ENCODE data around the gene PAN3.

The PAN3 gene

DNA sequence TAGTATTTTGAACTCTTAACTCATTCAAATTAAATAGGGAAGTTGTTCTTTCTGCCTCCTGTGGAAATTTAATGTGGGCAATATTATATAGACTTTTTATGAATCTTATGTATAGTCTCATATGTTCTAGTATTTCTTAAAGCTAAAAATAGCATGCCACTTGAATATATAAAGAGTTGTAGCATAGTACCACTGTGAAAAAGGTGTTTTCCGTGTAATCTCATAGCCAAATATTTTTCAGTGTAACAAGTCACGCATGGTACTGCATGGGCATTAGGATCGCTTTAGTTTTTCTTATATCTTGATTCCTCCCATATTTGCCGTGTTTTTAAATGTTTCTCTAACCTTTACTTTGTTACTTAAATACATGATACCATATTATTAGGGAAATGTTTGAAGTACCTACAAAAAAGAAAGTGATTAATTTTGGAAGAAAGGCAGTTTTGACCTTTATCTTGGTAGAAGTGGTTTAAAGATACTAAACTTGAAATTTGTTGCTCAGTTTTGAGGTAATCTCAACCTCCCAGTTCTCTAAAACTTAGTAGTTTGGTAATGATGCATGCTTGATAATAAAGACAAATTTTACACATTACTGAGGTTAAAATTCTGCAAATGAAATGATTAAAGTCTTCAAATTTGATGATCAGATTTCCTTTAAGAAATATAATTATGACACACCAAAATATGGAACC is 81.2 kb downstream of the PAN3 start:
- no peak for DNase-seq (ENCODE audit: low spot score)

DNA sequence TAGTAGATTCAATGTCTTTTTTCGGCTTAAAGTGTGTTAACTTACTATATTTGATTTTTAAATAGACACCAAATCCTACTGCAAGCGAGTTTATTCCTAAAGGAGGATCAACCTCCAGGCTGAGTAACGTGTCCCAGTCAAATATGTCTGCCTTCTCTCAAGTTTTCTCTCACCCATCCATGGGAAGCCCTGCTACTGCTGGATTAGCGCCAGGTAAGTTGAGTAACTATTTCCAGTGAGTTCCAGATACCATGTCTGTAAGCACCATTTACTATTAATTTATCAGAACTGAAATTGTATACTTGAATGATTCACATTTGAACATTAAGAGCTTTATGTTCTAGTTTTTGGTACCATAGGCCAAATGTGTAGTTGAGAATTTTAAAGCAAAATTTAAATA is 81.8 kb downstream of the PAN3 start:
- peak; percentile 14 for DNase-seq (ENCODE audit: low spot score)

GRCh38 chr13:28229522-28230411 is 91.4 kb downstream of the PAN3 start:
- DNase-seq (ENCODE audit: low spot score) = no peak

GRCh38 chr13:28231642-28232041 is 93.3 kb downstream of the PAN3 start:
- no peak for DNase-seq (ENCODE audit: low spot score)

DNA sequence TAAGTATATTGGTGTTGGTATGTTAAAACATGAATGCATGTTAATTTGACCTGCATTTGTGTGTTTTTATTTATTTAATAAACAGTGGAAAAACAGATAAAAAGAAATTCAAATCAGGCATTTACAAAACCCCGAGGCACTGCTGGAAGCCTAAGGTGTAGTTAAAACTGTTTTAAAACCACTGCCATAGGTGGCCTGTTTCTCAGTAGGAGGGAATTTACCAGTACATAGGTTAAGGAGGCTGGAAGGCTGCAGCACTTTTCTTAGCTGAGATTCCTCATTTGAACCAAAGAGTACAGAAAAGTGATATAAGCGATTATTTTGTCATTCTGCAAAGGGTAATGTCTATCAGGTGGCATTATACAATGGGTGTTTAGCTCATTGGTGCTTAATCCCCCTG is 99.6 kb downstream of the PAN3 start:
- no peak for DNase-seq (ENCODE audit: low spot score)

DNA sequence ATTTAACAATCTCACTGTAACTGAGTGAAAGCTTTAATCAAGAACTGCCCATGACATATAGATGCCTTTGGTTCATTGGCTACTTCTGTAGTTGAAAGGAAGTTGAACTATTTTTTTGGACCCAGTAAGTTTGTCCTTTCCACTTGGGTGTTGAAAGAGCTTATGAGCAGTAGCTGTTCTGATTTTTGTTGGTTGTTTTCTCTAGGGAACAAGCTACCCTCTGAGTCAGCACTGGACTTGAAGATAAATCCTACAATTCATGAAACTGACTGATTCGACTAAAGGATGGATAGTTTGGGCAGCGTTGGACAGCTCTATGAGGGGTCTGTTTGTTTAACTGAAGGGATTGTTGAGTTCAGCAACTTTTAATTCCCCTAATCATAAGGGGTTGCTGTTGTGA is 101.0 kb downstream of the PAN3 start:
- no peak for DNase-seq (ENCODE audit: low spot score)

DNA sequence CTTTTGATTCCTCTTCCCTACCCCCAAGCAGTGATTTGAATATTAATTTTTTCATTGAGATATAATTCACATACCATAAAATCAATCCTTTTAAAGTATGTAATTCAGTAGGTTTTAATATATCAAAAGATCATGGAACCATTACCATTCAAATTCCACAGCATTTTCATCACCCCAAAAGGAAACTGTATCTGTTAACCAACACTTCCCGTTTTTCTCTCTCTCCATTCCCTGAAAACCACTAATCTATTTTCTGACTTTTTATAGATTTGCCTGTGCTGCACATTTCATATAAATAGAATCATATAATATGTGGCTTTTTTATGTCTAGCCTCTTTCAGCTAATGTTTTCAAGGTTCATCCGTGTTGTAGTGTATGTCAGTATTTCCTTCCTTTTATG is 107.1 kb downstream of the PAN3 start:
- no peak for DNase-seq (ENCODE audit: low spot score)

DNA sequence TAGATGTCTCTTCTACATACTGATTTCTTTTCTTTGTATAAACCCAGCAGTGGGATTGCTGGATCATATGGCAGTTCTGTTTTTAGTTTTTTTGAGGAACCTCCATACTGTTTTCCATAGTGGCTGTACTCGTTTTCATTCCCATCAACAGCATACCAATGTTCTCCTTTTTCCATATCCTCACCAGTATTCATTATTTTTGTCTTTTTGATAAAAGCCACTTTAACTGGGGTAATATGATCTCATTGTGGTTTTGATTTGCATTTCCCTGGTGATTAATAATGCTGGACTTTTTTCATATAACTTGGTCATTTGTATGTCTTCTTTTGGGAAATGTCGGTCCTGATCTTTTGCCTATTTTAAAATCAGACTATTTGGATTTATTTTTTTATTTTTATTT is 108.5 kb downstream of the PAN3 start:
- no peak for DNase-seq (ENCODE audit: low spot score)

GRCh38 chr13:28248080-28248479 is 109.7 kb downstream of the PAN3 start:
- DNase-seq (ENCODE audit: low spot score) = peak; percentile 25

GRCh38 chr13:28250542-28250941 is 112.2 kb downstream of the PAN3 start:
- DNase-seq (ENCODE audit: low spot score) = no peak

DNA sequence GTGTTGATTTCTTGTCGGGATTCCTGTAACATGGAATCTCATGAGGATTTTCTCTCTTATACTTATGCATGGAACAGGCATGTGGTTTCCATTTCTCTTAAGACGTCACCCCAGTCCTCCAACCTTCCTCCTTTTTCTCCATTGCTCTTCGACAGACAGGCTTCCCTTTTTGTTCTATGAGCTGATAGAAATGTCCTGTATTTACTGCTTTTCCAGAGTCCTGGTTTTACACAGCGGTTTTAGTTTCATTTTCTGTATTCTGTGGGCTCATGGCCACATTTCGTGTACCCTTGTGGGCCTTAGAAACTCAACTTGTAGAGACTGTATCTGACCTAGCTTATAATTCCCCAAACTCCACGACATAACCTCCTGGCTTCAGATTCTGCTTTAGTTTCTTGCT is 113.1 kb downstream of the PAN3 start:
- DNase-seq (ENCODE audit: low spot score) = peak; percentile 18

GRCh38 chr13:28252547-28252946 is 114.2 kb downstream of the PAN3 start:
- DNase-seq (ENCODE audit: low spot score) = no peak

DNA sequence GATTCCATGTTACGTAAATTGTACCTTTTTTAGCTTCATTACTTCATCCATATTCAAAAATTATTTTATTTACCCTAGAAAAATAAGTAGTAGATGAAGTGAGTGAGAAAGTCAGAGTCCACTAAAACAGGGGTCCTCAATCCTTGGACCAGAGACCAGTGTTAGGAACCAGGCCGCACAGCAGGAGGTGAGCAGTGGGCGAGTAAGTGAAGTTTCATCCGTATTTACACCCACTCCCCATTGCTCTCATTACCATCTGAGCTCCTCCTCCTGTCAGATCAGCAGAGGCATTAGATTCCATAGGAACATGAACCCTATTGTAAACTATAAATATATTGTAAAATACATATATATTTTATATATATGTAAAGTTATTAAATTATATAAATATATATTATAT is 119.0 kb downstream of the PAN3 start:
- no peak for DNase-seq (ENCODE audit: low spot score)

DNA sequence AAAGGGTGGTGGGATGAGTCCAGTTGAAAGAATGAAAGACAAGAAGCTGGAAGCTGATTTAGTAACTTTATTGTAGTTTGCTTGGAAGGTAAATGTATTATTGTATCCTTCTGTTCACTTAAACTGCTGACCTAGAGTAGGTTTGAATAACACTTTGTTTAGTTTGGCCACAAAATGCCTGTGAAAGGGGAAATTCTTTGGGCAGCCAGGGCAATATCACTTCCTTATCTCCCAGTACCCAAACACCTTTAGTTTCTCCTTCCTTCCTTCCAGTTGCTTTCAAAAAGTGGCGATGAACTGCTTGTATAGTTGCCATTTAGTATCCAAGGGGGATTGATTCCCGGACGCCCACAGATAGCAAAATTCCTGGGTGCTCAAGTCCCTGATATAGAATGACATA is 120.1 kb downstream of the PAN3 start:
- no peak for DNase-seq (ENCODE audit: low spot score)

DNA sequence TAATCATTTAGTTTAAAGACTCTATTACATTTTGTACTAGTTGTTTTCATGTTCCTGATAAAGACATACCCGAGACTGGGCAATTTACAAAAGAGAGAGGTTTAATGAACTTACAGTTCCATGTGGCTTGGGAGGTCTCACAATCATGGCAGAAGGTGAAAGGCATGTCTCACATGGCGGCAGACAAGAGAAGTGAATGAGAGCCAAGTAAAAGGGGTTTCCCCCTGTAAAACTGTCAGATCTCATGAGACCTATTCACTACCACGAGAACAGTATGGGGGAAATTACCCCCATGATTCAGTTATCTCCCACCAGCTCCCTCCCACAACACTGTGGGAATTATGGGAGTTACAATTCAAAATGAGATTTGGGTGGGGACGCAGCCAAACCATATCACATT is 129.2 kb downstream of the PAN3 start:
- no peak for DNase-seq (ENCODE audit: low spot score)

- no peak for DNase-seq (ENCODE audit: low spot score)
These were observed 130.5 kb downstream of the PAN3 start for GRCh38 chr13:28268800-28269223.

GRCh38 chr13:28271056-28271840 is 132.9 kb downstream of the PAN3 start:
- DNase-seq (ENCODE audit: low spot score) = no peak

DNA sequence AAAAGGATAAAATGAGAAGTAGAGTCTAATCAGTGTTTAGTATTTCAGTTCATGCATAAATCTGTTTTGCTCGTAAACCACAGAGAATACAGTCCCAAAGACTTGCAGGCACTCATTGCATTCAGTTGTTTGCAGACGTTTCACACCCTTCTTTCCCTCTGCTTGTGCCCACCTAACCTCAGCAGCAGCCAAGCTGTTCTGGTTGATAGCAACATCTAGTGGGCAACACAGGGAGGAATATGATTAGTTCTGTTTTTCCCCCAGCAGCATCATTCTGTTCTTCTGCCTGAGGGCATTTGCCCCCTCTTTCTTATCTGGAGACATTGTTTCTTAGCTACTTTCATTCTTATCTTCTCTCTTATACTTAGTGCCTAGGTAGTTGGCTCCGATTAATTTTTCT is 135.6 kb downstream of the PAN3 start:
- no peak for DNase-seq (ENCODE audit: low spot score)

- no peak for DNase-seq (ENCODE audit: low spot score)
These were observed 144.1 kb downstream of the PAN3 start for GRCh38 chr13:28282451-28282850.

GRCh38 chr13:28283600-28283999 is 145.3 kb downstream of the PAN3 start:
- no peak for DNase-seq (ENCODE audit: low spot score)

GRCh38 chr13:28286263-28286662 is 147.9 kb downstream of the PAN3 start:
- DNase-seq (ENCODE audit: low spot score) = no peak

- DNase-seq (ENCODE audit: low spot score) = no peak
These were observed 159.0 kb downstream of the PAN3 start for GRCh38 chr13:28297341-28297740.

DNA sequence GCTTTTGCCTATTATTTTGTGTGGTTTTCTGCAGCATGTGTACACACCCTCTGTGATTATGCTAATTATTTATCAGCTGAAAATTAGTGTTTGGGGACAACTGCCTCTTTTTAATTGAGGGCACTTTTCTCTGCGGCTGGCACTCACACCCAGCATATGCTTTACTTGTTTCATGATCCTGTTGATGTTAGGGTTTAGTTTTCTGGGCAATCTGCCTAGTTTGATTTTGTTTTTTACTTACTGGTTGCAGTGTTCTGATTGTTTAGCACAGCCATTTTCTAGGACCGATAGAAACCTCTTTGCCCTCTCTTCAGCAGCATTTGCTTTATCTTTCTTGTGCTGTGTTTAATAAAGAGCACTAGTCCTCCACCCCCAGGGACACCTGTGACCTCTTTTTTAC is 161.6 kb downstream of the PAN3 start:
- DNase-seq (ENCODE audit: low spot score) = no peak
